Heart left ventricle (tissue), 13 donors: ENCODE results near the gene RBBP8.

Experiments
- CTCF ChIP-seq, 12 donors: fragments of 200-600 bp; sonication (generic) in 4 of 12; IDR thresholded peaks; one replicate each; pipeline versions ENCODE4 v1.5.0 to v1.8.0; 2018 to 2022; ENCODE audit warnings: antibody characterized with exemption in 12 of 12, mild to moderate bottlenecking in 5 of 12
- POLR2A ChIP-seq, 2 donors: fragments of 450-650 bp; IDR thresholded peaks; one replicate each; pipeline ENCODE4 v1.6.1; 2017; ENCODE audit warnings: antibody characterized with exemption in 2 of 2, mild to moderate bottlenecking in 2 of 2, moderate library complexity in 2 of 2
- donor health status: ischemic (EF 13 %, LVEDD 7.1; RV severe dilation, severe dysfunction).
- donor health status: DM: no; HTN: yes; CAD: no.
- donor health status: DM: no; HTN: no; CAD: no.
- donor health status: ischemic (EF 25% LVEDD 6.9; RV normal size, moderate dysfunction).
- donor health status: ischemic (EF 25% LVEDD 5.7; RV mildly dilated, moderate dysfunction).
- donor health status: ischemic (EF 35%, LVEDD 5.7; RV mildly dilated, moderate dysfunction).
- donor health status: nonischemic (EF 11% LVEDD 7.7; RV severe dilation, severe dysfunction).
- donor health status: DM: yes; HTN: yes; CAD: no.
- donor health status: PGD.
- donor health status: ischemic (EF 29% LVEDD 5.4; RV normal size, mild dysfunction).
- donor health status: nonischemic (EF 23%, LVEDD 6.1; RV moderate dilation, normal function).

- no peak for TF ChIP-seq CTCF (IDR thresholded peaks at IDR 0.05)
- no peak for TF ChIP-seq POLR2A (IDR thresholded peaks at IDR 0.05)
Measured at GRCh38 chr18:22900558-22901238, 32.4 kb upstream of the RBBP8 start.
